Measurements from ENCODE around the gene ASGR1. TPM values are rescaled to one million over a fixed set of nuclear protein-coding genes. Genes with fewer than 3 reads are reported as not detected.

ASGR1 gene
- total RNA-seq, 1 experiment from 2014 or later = 0.95 TPM

DNA sequence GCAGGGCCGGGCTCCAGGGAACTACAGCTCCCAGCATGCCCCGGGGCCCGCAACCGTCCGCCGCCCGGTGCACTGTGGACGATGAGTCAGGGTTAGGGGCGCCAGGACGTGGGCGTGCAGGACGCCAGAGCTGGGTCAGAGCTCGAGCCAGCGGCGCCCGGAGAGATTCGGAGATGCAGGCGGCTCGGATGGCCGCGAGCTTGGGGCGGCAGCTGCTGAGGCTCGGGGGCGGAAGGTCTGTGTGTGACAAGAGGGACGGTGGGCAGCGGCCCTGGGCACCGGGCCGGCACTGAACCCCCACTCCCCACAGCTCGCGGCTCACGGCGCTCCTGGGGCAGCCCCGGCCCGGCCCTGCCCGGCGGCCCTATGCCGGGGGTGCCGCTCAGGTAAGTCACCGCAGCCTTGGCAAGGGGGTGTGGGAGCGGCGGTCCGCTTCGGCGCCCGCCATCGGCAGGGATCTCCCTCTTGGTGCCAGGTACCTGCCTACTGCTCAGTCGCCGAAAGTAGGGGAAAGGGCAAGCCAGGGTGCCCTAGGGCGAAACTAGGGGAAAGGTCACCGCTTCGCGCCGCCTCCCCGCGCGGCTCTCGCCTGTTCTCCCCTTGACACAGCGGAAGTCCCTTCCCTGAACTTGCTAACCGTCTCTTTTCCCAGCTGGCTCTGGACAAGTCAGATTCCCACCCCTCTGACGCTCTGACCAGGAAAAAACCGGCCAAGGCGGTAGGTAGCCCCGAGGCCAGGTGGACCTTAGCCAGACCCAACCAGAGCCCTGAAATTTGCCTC is 40.8 kb upstream of the ASGR1 start, which contains the start of the genes ACADVL and DLG4:
ACADVL (plus strand) TSS at position 127 of the 781 bp plus-strand sequence; CDS start at position 174, 47 bp downstream.
DLG4 (minus strand) TSS at position 25 of the 781 bp plus-strand sequence.
- H3K9me2 ChIP-seq (replicated peaks; ENCODE audit: low read length) = no peaks in the 10 kb centered on the region
- peaks cover 14% of the 10 kb centered on the region; the same call in 1 of the 2 replicates for H4K20me1 ChIP-seq (ENCODE audit: low read length)
- intact Hi-C loops (cut with micrococcal nuclease) = loop anchor here (2.0 kb wide), 1 partner anchor 15 kb away; the partner anchor contains the start of gene DVL2
- ChIA-PET POLR2A (ENCODE audit: unreplicated experiment) (interaction anchor here (0.5 to 1.1 kb wide), 2 partner anchors 21 to 89 kb away, joined by 5 to 9 read pairs; no protein-coding TSS in a partner anchor), CTCF (interaction anchor here (0.7 to 1.0 kb wide), 2 partner anchors 41 to 184 kb away, joined by 3 to 4 read pairs; partner anchors contain the start of gene TMEM256)
- no peaks in the 10 kb centered on the region for H3K27me3 ChIP-seq (ENCODE audit: low read length)
- H3K79me2 ChIP-seq (ENCODE audit: low read length) = peaks cover 38% of the 10 kb centered on the region
- peak within 1 kb of the TSS; percentile 86 for H3K4me2 ChIP-seq (ENCODE audit: low read length)
- peak within 1 kb of the TSS; percentile 97 for H3K27ac ChIP-seq (ENCODE audit: low read length)
- peaks cover 26% of the 10 kb centered on the region for H3K36me3 ChIP-seq (ENCODE audit: low read depth, low read length)
- no peaks in the 10 kb centered on the region for H3F3A ChIP-seq (ENCODE audit: low read length, unreplicated experiment)
- ATAC-seq (peak; percentile 66), DNase-seq (peak; percentile 85)
- peak within 1 kb of the TSS; percentile 50 for H2AFZ ChIP-seq (ENCODE audit: low read length)
- BruUV-seq (replicated peaks) = TSS peak; percentile 21
- H3K9me3 ChIP-seq (ENCODE audit: low read length) = no peaks in the 10 kb centered on the region
- H3K4me1 ChIP-seq (ENCODE audit: insufficient read depth, low read length) = peaks cover 34% of the 10 kb centered on the region
- TF ChIP-seq, protein P1, sequence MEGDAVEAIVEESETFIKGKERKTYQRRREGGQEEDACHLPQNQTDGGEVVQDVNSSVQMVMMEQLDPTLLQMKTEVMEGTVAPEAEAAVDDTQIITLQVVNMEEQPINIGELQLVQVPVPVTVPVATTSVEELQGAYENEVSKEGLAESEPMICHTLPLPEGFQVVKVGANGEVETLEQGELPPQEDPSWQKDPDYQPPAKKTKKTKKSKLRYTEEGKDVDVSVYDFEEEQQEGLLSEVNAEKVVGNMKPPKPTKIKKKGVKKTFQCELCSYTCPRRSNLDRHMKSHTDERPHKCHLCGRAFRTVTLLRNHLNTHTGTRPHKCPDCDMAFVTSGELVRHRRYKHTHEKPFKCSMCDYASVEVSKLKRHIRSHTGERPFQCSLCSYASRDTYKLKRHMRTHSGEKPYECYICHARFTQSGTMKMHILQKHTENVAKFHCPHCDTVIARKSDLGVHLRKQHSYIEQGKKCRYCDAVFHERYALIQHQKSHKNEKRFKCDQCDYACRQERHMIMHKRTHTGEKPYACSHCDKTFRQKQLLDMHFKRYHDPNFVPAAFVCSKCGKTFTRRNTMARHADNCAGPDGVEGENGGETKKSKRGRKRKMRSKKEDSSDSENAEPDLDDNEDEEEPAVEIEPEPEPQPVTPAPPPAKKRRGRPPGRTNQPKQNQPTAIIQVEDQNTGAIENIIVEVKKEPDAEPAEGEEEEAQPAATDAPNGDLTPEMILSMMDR (conservative IDR thresholded peaks at IDR 0.05; ENCODE audit: low read depth, low read length) = no peak
- TF ChIP-seq EZH2phosphoT487 (IDR thresholded peaks at IDR 0.05; ENCODE audit: borderline replicate concordance, low read length) = no peak
- no peak for TF ChIP-seq EZH2 (IDR thresholded peaks at IDR 0.05; ENCODE audit: low read length, unreplicated experiment)
- peak within 1 kb of the TSS; percentile 81 for H3K4me3 ChIP-seq (ENCODE audit: low read length)
- peak within 1 kb of the TSS; percentile 97 for H3K9ac ChIP-seq (ENCODE audit: low read length)

DNA sequence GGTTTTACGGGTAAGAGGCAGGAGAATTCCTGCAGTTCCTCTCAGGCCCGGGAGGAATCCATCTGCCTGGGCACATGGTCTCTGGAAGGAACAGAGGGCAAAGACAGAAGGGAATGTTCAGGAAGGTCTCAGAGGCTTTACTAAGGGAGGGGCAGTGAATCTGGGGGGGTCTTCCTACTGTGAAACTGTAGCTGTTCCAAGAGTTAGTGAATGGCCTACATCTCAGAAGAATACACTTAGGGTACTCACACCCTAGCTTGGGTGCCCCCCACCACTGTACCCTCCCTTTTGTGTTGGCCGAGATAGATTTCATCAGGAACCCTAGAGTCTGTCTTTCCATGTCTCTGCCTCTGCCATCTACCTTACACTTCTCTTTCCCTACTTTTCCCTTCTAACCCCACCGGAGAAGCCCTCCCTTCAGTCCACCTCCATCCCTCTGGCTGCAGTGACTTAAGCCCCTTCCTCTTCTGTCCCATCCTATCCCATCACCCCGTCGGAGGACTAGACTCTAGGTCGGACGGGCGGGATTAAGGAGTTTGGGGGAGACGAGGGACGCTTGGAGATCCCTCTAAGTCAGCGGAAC is 40.1 kb upstream of the ASGR1 start:
- Histone ChIP-seq H4K20me1 (ENCODE audit: low read length) (peaks cover 14% of the 10 kb centered on the region; the same call in 1 of the 2 replicates), H3K79me2 (ENCODE audit: low read length) (peaks cover 38% of the 10 kb centered on the region), H3K27me3 (ENCODE audit: low read length) (no peaks in the 10 kb centered on the region), H3K36me3 (ENCODE audit: low read depth, low read length) (peaks cover 26% of the 10 kb centered on the region), H3K4me1 (ENCODE audit: insufficient read depth, low read length) (peaks cover 34% of the 10 kb centered on the region), H3K4me2 (ENCODE audit: low read length) (peak overlapping the region; percentile 86), H3K9me2 (replicated peaks; ENCODE audit: low read length) (no peaks in the 10 kb centered on the region), H3K27ac (ENCODE audit: low read length) (peak overlapping the region; percentile 97), H3K9ac (ENCODE audit: low read length) (peak overlapping the region; percentile 97), H3F3A (ENCODE audit: low read length, unreplicated experiment) (no peaks in the 10 kb centered on the region), H3K4me3 (ENCODE audit: low read length) (peak overlapping the region; percentile 81), H2AFZ (ENCODE audit: low read length) (no peak overlapping the region; the same call in 1 of the 2 replicates), H3K9me3 (ENCODE audit: low read length) (no peaks in the 10 kb centered on the region)
- ATAC-seq = no peak
- CTCF ChIA-PET = no interaction called here
- BruUV-seq (replicated peaks) = no TSS peak
- intact Hi-C loops (cut with micrococcal nuclease) = no loop called here
- TF ChIP-seq, protein P1 (conservative IDR thresholded peaks at IDR 0.05; ENCODE audit: low read depth, low read length) = no peak
- no peak for TF ChIP-seq EZH2phosphoT487 (IDR thresholded peaks at IDR 0.05; ENCODE audit: borderline replicate concordance, low read length)
- TF ChIP-seq EZH2 (IDR thresholded peaks at IDR 0.05; ENCODE audit: low read length, unreplicated experiment) = no peak
- POLR2A ChIA-PET (ENCODE audit: unreplicated experiment) = no interaction called here
- DNase-seq = no peak
